ENCODE data around the gene NODAL.

The NODAL gene

GRCh38 chr10:70444744-70445143 lies 3.3 kb upstream of the NODAL start:
- ChIA-PET POLR2A (interaction anchor here (0.6 kb wide), 1 partner anchor 584 kb away, joined by 3 read pairs; no protein-coding TSS in a partner anchor), CTCF (no interaction called here)
- H3K4me1 ChIP-seq (ENCODE audit: control insufficient read depth, insufficient read depth, low read length): no peaks in the 10 kb centered on the region

GRCh38 chr10:70442332-70442988 lies 979 bp upstream of the NODAL start:
- Histone ChIP-seq H3K9me3 (ENCODE audit: control insufficient read depth, insufficient read depth, low read depth, low read length) (no peaks in the 10 kb centered on the region), H3K36me3 (ENCODE audit: control insufficient read depth in 2 of 2, insufficient read depth in 1 of 2, low read length in 2 of 2) (no peaks in the 10 kb centered on the region), H3K4me1 (ENCODE audit: control insufficient read depth, insufficient read depth, low read length) (no peaks in the 10 kb centered on the region), H3K27ac (ENCODE audit: extremely low read depth, low read depth, low read length) (no peak overlapping the region), H3K4me3 (ENCODE audit: low read depth, low read length) (no peak overlapping the region)
- ChIA-PET POLR2A (interaction anchor here (0.8 to 1.5 kb wide), 2 partner anchors 11 to 13 kb away, joined by 3 to 4 read pairs; no protein-coding TSS in a partner anchor), CTCF (no interaction called here)
- TF ChIP-seq ZNF449 (tag by site-specific recombination; IDR thresholded peaks at IDR 0.05) (no peak), ZNF521 (tag by site-specific recombination; IDR thresholded peaks at IDR 0.05) (no peak), SP7 (tag by site-specific recombination; IDR thresholded peaks at IDR 0.05) (no peak), ZBTB1 (tag by site-specific recombination; IDR thresholded peaks at IDR 0.05) (no peak), ZFP37 (tag by site-specific recombination; IDR thresholded peaks at IDR 0.05) (no peak), ZXDB (tag by site-specific recombination; IDR thresholded peaks at IDR 0.05) (no peak), KLF7 (tag by site-specific recombination; IDR thresholded peaks at IDR 0.05; ENCODE audit: borderline replicate concordance) (no peak), ZBTB20 (tag by site-specific recombination; IDR thresholded peaks at IDR 0.05) (no peak), ZBTB49 (tag by site-specific recombination; IDR thresholded peaks at IDR 0.05; ENCODE audit: low read depth) (no peak)
- TF ChIP-seq, protein P1, sequence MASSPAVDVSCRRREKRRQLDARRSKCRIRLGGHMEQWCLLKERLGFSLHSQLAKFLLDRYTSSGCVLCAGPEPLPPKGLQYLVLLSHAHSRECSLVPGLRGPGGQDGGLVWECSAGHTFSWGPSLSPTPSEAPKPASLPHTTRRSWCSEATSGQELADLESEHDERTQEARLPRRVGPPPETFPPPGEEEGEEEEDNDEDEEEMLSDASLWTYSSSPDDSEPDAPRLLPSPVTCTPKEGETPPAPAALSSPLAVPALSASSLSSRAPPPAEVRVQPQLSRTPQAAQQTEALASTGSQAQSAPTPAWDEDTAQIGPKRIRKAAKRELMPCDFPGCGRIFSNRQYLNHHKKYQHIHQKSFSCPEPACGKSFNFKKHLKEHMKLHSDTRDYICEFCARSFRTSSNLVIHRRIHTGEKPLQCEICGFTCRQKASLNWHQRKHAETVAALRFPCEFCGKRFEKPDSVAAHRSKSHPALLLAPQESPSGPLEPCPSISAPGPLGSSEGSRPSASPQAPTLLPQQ (tag by site-specific recombination; IDR thresholded peaks at IDR 0.05): no peak
- TF ChIP-seq, protein P2, sequence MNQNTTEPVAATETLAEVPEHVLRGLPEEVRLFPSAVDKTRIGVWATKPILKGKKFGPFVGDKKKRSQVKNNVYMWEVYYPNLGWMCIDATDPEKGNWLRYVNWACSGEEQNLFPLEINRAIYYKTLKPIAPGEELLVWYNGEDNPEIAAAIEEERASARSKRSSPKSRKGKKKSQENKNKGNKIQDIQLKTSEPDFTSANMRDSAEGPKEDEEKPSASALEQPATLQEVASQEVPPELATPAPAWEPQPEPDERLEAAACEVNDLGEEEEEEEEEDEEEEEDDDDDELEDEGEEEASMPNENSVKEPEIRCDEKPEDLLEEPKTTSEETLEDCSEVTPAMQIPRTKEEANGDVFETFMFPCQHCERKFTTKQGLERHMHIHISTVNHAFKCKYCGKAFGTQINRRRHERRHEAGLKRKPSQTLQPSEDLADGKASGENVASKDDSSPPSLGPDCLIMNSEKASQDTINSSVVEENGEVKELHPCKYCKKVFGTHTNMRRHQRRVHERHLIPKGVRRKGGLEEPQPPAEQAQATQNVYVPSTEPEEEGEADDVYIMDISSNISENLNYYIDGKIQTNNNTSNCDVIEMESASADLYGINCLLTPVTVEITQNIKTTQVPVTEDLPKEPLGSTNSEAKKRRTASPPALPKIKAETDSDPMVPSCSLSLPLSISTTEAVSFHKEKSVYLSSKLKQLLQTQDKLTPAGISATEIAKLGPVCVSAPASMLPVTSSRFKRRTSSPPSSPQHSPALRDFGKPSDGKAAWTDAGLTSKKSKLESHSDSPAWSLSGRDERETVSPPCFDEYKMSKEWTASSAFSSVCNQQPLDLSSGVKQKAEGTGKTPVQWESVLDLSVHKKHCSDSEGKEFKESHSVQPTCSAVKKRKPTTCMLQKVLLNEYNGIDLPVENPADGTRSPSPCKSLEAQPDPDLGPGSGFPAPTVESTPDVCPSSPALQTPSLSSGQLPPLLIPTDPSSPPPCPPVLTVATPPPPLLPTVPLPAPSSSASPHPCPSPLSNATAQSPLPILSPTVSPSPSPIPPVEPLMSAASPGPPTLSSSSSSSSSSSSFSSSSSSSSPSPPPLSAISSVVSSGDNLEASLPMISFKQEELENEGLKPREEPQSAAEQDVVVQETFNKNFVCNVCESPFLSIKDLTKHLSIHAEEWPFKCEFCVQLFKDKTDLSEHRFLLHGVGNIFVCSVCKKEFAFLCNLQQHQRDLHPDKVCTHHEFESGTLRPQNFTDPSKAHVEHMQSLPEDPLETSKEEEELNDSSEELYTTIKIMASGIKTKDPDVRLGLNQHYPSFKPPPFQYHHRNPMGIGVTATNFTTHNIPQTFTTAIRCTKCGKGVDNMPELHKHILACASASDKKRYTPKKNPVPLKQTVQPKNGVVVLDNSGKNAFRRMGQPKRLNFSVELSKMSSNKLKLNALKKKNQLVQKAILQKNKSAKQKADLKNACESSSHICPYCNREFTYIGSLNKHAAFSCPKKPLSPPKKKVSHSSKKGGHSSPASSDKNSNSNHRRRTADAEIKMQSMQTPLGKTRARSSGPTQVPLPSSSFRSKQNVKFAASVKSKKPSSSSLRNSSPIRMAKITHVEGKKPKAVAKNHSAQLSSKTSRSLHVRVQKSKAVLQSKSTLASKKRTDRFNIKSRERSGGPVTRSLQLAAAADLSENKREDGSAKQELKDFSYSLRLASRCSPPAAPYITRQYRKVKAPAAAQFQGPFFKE (tag by site-specific recombination; IDR thresholded peaks at IDR 0.05; ENCODE audit: borderline replicate concordance): no peak

More at GRCh38 chr10:70444744-70445143, 3.3 kb upstream of the NODAL start:
- Histone ChIP-seq H3K4me3 (ENCODE audit: low read depth, low read length) (no peak overlapping the region), H3K9me3 (ENCODE audit: control insufficient read depth, insufficient read depth, low read depth, low read length) (no peaks in the 10 kb centered on the region), H3K27ac (ENCODE audit: extremely low read depth, low read depth, low read length) (no peak overlapping the region), H3K36me3 (ENCODE audit: control insufficient read depth in 2 of 2, insufficient read depth in 1 of 2, low read length in 2 of 2) (no peaks in the 10 kb centered on the region)
- peak; percentile 54; the same call in 1 of the 2 replicates for TF ChIP-seq ZNF600 (tag by site-specific recombination; IDR thresholded peaks at IDR 0.05)
- TF ChIP-seq ZNF560 (tag by site-specific recombination; IDR thresholded peaks at IDR 0.05; ENCODE audit: borderline replicate concordance): no peak

Measured in HEK293 (cell line).